GM12872 (cell line): ENCODE measurements around the gene METAP2.

Experiments
- TF ChIP-seq, protein P1 (sequence below): IDR thresholded peaks from 3 replicates; pipeline ENCODE4 v1.5.1; 2011; ENCODE audit warnings: low read depth, mild to moderate bottlenecking, low read length, moderate library complexity; ENCODE audit not compliant: insufficient read depth

The METAP2 gene

GRCh38 chr12:95495433-95495832 lies 21.5 kb downstream of the METAP2 start:
- TF ChIP-seq, protein P1, sequence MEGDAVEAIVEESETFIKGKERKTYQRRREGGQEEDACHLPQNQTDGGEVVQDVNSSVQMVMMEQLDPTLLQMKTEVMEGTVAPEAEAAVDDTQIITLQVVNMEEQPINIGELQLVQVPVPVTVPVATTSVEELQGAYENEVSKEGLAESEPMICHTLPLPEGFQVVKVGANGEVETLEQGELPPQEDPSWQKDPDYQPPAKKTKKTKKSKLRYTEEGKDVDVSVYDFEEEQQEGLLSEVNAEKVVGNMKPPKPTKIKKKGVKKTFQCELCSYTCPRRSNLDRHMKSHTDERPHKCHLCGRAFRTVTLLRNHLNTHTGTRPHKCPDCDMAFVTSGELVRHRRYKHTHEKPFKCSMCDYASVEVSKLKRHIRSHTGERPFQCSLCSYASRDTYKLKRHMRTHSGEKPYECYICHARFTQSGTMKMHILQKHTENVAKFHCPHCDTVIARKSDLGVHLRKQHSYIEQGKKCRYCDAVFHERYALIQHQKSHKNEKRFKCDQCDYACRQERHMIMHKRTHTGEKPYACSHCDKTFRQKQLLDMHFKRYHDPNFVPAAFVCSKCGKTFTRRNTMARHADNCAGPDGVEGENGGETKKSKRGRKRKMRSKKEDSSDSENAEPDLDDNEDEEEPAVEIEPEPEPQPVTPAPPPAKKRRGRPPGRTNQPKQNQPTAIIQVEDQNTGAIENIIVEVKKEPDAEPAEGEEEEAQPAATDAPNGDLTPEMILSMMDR: no peak

GRCh38 chr12:95497031-95497430 lies 23.1 kb downstream of the METAP2 start:
- TF ChIP-seq, protein P1: no peak

GRCh38 chr12:95498968-95499367 lies 25.0 kb downstream of the METAP2 start:
- TF ChIP-seq, protein P1: no peak

DNA sequence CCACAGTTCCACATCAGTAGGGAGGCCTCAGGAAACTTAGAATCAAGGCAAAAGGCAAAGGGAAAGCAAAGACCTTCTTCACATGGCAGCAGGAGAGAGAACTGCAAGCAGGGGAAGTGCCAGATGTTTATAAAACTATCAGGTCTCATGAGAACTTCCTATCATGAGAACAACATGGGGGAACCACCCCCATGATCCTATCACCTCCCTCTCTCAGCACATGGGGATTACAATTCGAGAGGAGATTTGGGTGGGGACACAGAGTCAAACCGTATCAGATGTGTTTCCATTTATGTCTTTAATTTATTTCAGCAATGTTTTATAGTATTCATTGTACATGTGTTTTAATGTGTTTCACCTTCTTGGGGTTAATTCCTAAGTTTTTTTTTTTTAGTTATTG lies 25.8 kb downstream of the METAP2 start:
- TF ChIP-seq, protein P1: no peak

DNA sequence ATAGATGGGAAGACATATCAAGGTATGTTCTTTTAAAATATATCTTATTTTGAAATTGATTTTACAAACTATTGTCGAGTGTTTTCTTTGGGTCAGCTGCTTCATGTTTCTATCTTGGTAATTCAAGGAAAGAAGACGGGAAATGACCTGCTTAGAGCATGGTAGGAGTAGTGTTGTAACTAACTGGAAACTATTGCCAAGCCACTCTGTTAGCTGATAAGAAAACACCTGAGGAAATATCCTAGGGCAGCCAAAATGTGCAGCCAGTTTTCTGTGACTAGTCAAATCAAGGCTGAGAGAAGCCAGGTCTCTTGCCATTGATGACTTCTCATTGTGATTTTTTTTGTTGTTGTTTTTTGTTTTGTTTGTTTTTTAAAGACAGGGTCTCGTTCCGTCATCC lies 30.2 kb downstream of the METAP2 start:
- TF ChIP-seq, protein P1: no peak

GRCh38 chr12:95505039-95505438 lies 31.1 kb downstream of the METAP2 start:
- TF ChIP-seq, protein P1: no peak

DNA sequence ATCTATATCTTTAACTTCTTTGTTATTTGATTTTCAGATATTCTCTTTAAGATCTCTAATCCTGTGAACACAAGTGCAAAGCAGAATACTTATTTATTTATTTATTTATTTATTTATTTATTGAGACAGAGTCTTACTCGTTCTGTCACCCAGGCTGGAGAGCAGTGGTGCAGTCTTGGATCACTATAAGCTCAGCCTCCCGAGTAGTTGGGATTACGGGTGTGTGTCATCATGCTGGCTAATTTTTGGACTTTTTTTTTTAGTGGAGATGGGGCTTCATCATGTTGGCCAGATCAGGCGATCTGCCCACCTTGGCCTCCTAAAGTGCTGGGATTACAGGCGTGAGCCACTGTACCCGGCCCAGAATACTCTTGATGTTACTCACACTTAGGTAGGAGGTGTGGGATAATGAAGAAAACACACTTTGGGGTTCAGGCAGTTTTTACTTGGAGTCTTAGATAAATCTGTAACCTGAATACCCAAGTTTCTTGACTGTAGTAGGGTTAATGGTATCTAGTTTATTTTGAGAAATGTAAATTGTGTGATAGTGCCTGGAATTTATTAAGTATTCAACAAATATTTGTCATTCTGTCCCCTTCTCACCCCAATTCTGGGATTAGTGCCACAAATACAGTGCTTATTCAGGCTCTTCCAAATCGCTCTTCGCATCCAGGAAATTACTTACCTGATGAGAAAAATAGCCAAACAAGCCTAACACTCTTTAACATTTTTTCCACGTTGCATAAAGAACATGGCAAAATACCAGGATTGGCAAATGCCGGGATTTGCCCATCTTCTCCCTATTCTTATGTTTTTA lies 33.0 kb downstream of the METAP2 start:
- TF ChIP-seq, protein P1: no peak
